ENCODE measurements around the gene B3GLCT. TPM values are rescaled to one million over a fixed set of nuclear protein-coding genes. Genes with fewer than 3 reads are reported as not detected.
A peak's percentile ranks its signal among the peaks of the same experiment; 100 is the strongest.

Gene B3GLCT
- total and polyA plus RNA-seq, 2 of the 13 experiments (the other 11 are each of a cell fraction or from before 2014, with no cell fraction given) = 2.0 to 7.1 TPM

GRCh38 chr13:31167490-31167889 is 32.3 kb upstream of the B3GLCT start (continued):
- TF ChIP-seq HNF4G (IDR thresholded peaks at IDR 0.05; ENCODE audit: borderline replicate concordance, low read depth, low read length) = 0 out of 2 replicates have a peak, but pooled peaks have one; percentile 37
- no peak for TF ChIP-seq HNF4G (CRISPR knock-in tag; IDR thresholded peaks at IDR 0.05; ENCODE audit: borderline replicate concordance, low read depth)
- TF ChIP-seq RXRB (CRISPR knock-in tag; IDR thresholded peaks at IDR 0.05; ENCODE audit: borderline replicate concordance) = 0 out of 2 replicates have a peak, but pooled peaks have one; percentile 14
- TF ChIP-seq RERE (CRISPR knock-in tag; IDR thresholded peaks at IDR 0.05; ENCODE audit: low read depth) = no peak
- peak; percentile 35; the same call in 1 of the 2 replicates for TF ChIP-seq SAP130 (CRISPR knock-in tag; IDR thresholded peaks at IDR 0.05; ENCODE audit: low read depth)
- no peak for TF ChIP-seq ZNF260 (CRISPR knock-in tag; IDR thresholded peaks at IDR 0.05; ENCODE audit: borderline replicate concordance, low read depth)
- 0 out of 2 replicates have a peak, but pooled peaks have one; percentile 15 for TF ChIP-seq ATF1 (CRISPR knock-in tag; IDR thresholded peaks at IDR 0.05)
- peak; percentile 55 for TF ChIP-seq GATAD2A (CRISPR knock-in tag; IDR thresholded peaks at IDR 0.05)
- TF ChIP-seq ATF3 (CRISPR knock-in tag; IDR thresholded peaks at IDR 0.05) = peak; percentile 49; the same call in 1 of the 2 replicates
- TF ChIP-seq HNF4A (CRISPR knock-in tag; IDR thresholded peaks at IDR 0.05) = peak; percentile 43; the same call in 1 of the 2 replicates
- no peak for TF ChIP-seq ZNF513 (CRISPR knock-in tag; conservative IDR thresholded peaks at IDR 0.05)
- TF ChIP-seq FOSL1 (CRISPR knock-in tag; IDR thresholded peaks at IDR 0.05; ENCODE audit: borderline replicate concordance) = peak; percentile 70; the same call in 1 of the 2 replicates
- peak; percentile 21; the same call in 1 of the 2 replicates for TF ChIP-seq SOX5 (CRISPR knock-in tag; IDR thresholded peaks at IDR 0.05; ENCODE audit: borderline replicate concordance)
- TF ChIP-seq ARID5B (CRISPR knock-in tag; IDR thresholded peaks at IDR 0.05) = peak; percentile 65; the same call in 1 of the 2 replicates
- no peak for TF ChIP-seq DMAP1 (CRISPR knock-in tag; IDR thresholded peaks at IDR 0.05)
